ENCODE results near the gene BAG2. TPM values are rescaled to one million over a fixed set of nuclear protein-coding genes. Genes with fewer than 3 reads are reported as not detected.

Gene BAG2
- total RNA-seq, 3 donors from 2014 or later, result 2.2 to 4.9 (median 4.2) TPM

GRCh38 chr6:57201718-57202117 lies 29.6 kb downstream of the BAG2 start:
- intact Hi-C loops (cut with DNase I; ENCODE audit: low total_unique reads), result no loop called here
- H3K27me3 ChIP-seq, result no peaks in the 10 kb centered on the region
- H3K4me1 ChIP-seq, result no peaks in the 10 kb centered on the region
- no peaks in the 10 kb centered on the region for H3K9me3 ChIP-seq
- no peak overlapping the region for H3K27ac ChIP-seq
- no peaks in the 10 kb centered on the region for H3K36me3 ChIP-seq
- no peak for DNase-seq (ENCODE audit: low spot score in 2 of 2)
- no peak for TF ChIP-seq CTCF (IDR thresholded peaks at IDR 0.05)
- no peak for TF ChIP-seq POLR2A (IDR thresholded peaks at IDR 0.05)
- TF ChIP-seq POLR2AphosphoS5 (IDR thresholded peaks at IDR 0.05), result no peak
- H3K4me3 ChIP-seq, result no peak overlapping the region

- Histone ChIP-seq H3K4me1 (no peaks in the 10 kb centered on the region), H3K4me3 (no peak overlapping the region), H3K9me3 (no peaks in the 10 kb centered on the region), H3K27me3 (no peaks in the 10 kb centered on the region), H3K36me3 (no peaks in the 10 kb centered on the region), H3K27ac (no peak overlapping the region)
- intact Hi-C loops (cut with DNase I; ENCODE audit: low total_unique reads), result no loop called here
- TF ChIP-seq POLR2AphosphoS5 (IDR thresholded peaks at IDR 0.05) (no peak), POLR2A (IDR thresholded peaks at IDR 0.05) (no peak), CTCF (IDR thresholded peaks at IDR 0.05) (no peak)
- no peak for DNase-seq (ENCODE audit: low spot score in 2 of 2)
Measured at GRCh38 chr6:57205550-57206328, 33.6 kb downstream of the BAG2 start.

DNA sequence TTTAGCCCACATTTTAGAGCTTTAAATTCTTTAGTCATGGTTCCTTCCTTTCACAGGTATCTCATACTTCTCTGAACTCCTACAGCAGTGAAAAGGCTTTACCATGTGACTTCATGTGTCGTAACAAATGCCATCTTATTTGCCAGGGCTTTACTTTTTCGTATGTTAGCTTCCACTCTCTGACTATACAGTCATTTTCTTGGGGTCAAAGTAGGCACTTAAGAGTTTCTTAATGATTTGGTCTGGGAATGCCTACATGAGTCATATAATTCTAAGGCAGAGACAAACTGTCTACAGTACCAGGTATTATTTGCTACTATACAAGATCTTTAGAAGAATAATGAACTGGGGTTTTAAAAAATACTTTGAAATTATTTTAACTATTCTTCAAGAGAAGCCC lies 35.0 kb downstream of the BAG2 start:
- H3K4me1 ChIP-seq, result no peaks in the 10 kb centered on the region
- no peaks in the 10 kb centered on the region for H3K9me3 ChIP-seq
- DNase-seq (ENCODE audit: low spot score in 2 of 2), result no peak
- TF ChIP-seq CTCF (IDR thresholded peaks at IDR 0.05) (no peak), POLR2A (IDR thresholded peaks at IDR 0.05) (no peak), POLR2AphosphoS5 (IDR thresholded peaks at IDR 0.05) (no peak)
- H3K36me3 ChIP-seq, result no peaks in the 10 kb centered on the region
- H3K4me3 ChIP-seq, result no peak overlapping the region
- no peak overlapping the region for H3K27ac ChIP-seq
- intact Hi-C loops (cut with DNase I; ENCODE audit: low total_unique reads), result no loop called here
- H3K27me3 ChIP-seq, result no peaks in the 10 kb centered on the region

DNA sequence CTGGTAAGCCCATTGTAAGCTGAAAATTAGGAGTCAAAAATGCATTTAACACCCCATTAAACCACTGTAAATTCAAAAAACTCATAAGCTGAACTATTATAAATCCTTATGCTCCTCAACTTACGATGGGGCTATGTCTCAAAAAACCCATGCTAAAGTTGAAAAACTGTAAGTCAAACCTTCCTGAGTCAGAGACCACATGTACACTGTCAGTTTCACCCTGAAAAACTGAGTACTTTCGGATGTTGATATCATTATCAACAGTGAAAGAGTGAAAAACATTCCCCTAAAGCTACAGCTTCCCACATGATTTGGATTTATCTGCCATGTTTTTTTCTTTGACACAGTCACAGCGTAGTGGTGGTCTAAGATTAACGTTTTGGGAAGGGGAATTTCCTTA lies 35.7 kb downstream of the BAG2 start:
- Histone ChIP-seq H3K9me3 (no peaks in the 10 kb centered on the region), H3K27me3 (no peaks in the 10 kb centered on the region), H3K36me3 (no peaks in the 10 kb centered on the region), H3K27ac (no peak overlapping the region), H3K4me3 (no peak overlapping the region), H3K4me1 (no peaks in the 10 kb centered on the region)
- no peak for TF ChIP-seq CTCF (IDR thresholded peaks at IDR 0.05)
- TF ChIP-seq POLR2AphosphoS5 (IDR thresholded peaks at IDR 0.05), result no peak
- TF ChIP-seq POLR2A (IDR thresholded peaks at IDR 0.05), result no peak
- no peak for DNase-seq (ENCODE audit: low spot score in 2 of 2)
- intact Hi-C loops (cut with DNase I; ENCODE audit: low total_unique reads), result no loop called here

- Histone ChIP-seq H3K27me3 (no peaks in the 10 kb centered on the region), H3K27ac (no peak overlapping the region), H3K9me3 (no peaks in the 10 kb centered on the region), H3K4me3 (no peak overlapping the region), H3K36me3 (no peaks in the 10 kb centered on the region), H3K4me1 (no peaks in the 10 kb centered on the region)
- DNase-seq (ENCODE audit: low spot score in 2 of 2), result no peak
- TF ChIP-seq CTCF (IDR thresholded peaks at IDR 0.05), result no peak
- TF ChIP-seq POLR2AphosphoS5 (IDR thresholded peaks at IDR 0.05), result no peak
- TF ChIP-seq POLR2A (IDR thresholded peaks at IDR 0.05), result no peak
- intact Hi-C loops (cut with DNase I; ENCODE audit: low total_unique reads), result no loop called here
Measured at GRCh38 chr6:57209030-57209429, 36.9 kb downstream of the BAG2 start.

All from breast epithelium (tissue), 4 donors.